GDM1 (cell line): ENCODE results near the gene FHOD1.

Experiments
- DNase-seq: peaks from one replicate; lab custom pipeline; 2025; lab: John Stamatoyannopoulos, UW

Gene FHOD1

DNA sequence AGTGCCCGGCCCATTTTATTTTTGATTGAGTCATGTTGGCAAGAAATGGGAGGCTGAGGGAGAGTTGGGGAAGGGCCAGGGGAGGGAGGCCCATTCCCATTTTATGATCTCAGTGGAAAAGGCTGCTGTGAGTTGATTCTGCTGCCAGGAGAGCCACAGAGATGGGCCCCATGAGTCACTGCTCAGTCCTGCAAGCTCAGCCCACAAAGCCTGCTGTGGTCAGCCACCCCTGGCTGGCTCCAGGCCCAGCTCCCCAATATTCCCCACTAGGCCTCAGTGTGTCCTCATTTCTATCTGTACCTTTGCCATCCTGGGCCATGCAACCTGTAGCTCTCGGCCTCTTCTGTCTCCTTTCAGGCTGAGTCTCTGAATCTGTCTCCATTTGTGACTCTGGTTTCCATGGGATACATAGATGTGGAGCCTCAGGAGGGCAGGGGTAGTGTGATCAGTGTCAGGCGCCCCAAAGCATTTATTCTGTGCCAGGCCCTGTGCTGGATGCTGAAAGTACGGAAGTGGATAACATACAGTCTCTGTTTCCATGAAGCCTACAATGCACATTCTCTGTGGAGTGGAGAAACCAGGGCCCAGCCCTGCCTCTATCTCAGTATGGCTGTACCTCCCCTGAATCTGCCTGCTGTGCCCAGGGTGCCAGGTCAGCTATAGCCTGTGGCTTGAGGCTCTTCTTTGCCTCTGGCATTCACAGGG lies 30.2 kb upstream of the FHOD1 start:
- DNase-seq = no peak

DNA sequence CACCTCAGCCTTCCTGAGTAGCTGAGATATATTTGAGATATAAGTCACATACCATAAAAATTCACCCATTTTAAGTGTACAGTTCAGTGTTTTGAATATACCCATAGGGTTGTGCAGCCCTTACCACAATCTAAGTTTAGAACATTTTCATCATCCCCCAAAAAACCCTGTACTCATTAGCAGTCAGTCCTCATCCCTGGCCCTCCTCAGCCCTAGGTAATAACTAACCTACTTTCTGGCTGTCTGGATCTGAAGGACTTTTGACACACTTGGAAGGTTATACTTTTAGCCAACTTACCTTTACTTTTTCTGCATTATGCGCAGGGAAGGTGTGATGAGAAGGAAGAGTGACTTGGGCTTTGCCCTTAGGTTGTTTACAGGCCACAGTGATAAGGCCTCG lies 28.0 kb upstream of the FHOD1 start:
- no peak for DNase-seq

DNA sequence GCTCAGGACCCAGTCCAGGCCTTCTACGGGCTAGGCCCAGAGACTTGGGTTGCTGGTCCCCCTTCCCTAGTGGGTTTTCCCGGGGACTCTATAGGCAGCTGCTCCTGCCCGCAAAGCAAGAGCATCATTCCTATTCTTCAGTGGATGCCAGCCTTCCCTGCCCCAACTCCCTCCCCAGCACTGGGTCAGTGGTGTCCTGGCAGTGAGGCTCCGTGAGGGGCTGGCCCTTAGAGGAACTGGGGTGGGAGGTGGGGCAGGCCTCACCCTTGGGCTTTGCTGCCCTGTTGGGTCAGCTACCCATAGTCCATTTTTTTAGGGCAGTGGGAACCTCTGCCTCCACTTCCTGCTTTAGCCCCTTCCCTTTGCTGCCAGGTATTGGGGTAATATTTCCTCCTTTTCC lies 24.2 kb upstream of the FHOD1 start:
- DNase-seq = no peak

DNA sequence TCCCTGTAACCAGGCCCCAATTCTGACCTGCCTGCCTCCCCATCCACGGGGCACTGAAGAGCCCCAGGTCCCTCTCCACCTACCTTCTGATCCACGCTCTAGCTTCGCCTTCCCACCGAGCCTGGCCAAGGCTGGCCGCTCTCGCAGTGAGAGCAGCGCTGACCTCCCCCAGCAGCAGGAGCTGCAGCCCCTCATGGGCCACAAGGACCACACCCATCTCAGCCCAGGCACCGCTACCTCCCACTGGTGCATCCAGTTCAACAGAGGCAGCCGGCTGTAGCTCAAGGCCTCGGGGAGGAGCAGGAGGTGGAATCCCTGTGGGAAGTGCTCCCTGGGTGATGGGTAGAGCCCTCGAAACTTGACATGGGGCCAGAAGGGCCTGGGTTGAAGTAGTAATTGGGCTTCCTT lies 23.7 kb upstream of the FHOD1 start:
- DNase-seq = no peak

DNA sequence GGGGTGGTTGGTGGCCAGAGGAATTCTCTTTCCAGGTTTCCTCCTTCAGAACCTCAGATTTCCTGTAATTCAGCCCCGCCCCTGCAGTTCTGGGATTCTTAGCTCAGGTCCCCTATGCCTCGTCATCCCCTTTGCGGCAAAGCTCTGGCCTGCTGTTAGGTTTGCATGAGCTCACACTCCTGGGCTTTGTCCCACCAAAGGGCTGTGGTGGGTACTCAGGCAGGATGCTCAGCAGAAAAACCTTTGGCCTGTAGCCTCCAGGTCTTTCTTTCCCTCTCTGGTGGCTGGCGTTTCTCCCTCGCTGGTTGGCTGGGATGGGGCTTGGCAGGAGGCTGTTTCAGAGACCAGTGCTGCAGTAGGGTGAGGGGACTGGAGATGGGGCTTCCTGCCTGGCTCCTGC lies 22.5 kb upstream of the FHOD1 start:
- no peak for DNase-seq

DNA sequence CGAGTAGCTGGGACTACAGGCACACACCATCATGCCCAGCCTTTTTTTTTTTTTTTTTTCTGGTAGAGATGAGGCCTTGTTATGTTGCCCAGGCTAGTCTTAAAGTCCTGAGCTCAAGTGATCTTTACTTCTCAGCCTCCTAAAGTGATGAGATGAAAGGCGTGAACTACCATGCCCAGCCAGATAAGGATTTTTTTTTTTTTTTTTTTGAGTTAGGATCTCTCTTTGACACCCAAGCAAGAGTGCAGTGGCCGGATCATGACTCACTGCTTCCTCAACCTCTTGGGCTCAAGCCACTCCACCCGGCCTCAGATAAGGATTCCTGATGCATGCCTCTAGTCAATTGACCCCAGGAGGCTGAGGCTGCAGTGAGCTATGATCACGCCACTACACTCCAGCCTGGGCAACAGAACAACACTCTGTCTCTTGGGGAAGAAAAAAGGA lies 20.9 kb upstream of the FHOD1 start:
- no peak for DNase-seq

DNA sequence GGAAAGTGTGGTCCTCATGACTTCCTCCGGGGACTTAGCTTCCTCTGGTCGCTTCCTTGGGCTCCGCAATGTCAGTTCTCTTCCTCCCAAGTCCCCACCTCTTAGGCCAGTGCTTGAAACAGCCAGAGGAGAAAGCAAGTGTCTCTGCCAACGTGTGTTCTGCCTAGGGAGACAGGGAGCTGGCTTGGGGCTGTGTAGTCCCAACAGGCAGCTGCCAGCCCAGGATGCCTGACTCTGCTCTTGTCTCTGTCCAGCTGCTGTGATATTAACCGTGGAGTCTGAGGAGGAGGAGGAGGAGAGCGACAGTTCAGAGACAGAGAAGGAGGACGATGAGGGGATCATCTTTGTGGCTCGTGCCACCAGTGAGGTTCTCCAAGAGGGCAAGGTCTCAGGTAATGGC lies 18.6 kb upstream of the FHOD1 start:
- no peak for DNase-seq

DNA sequence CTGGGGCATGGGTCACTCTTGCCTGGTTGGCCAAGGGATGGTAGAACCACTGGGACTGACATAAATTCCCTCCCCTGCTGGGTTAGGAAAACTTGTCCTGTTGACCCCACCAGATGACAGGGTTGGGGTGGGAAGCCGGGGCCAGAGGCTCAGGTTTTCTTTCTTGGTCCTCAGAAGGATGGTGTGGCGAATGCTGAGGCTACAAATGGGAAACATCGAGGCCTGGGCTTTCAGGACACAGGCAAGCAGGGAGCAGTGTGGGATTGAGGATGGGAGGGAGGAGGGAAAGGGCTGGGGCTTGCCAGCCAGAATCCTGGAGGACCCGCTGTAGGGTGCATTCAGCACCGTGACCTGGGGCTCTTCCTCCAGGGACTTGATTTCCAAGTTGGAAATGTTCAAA lies 17.6 kb upstream of the FHOD1 start:
- DNase-seq = no peak

DNA sequence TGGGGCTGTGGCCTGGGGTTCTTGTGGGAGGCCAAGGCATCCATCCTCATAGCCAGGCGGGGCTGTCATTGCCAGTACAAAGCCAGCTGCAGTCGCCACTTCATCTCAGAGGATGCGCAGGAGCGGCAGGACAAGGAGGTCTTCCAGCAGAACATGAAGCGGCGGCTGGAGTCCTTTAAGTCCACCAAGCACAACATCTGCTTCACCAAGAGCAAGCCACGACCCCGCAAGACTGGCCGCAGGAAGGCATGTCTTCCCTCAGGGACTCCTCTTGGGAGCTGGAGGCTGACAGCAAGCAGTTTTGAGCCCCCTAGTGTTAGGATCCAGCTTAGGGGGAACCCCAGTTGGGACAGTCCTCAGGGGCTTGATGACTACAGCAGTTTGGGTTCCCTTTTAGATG lies 17.0 kb upstream of the FHOD1 start:
- DNase-seq = no peak

DNA sequence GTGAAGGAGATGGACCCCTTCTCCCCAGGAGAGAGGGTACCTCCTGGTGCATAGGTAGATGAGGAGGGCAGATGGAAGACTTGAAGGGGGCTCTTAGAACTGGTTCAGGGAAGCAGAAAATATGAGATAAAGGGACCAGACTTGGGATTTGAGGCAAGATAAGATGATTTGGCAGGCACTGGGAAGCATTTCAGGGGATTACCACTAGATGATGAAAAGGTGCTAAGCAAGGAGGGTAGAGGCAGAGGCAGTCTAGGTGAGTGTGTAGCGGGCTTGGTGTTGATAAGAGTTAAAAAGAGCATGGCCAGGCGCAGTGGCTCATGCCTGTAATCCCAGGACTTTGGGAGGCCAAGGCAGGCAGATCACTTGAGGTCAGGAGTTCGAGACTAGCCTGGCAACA lies 15.9 kb upstream of the FHOD1 start:
- DNase-seq = no peak

DNA sequence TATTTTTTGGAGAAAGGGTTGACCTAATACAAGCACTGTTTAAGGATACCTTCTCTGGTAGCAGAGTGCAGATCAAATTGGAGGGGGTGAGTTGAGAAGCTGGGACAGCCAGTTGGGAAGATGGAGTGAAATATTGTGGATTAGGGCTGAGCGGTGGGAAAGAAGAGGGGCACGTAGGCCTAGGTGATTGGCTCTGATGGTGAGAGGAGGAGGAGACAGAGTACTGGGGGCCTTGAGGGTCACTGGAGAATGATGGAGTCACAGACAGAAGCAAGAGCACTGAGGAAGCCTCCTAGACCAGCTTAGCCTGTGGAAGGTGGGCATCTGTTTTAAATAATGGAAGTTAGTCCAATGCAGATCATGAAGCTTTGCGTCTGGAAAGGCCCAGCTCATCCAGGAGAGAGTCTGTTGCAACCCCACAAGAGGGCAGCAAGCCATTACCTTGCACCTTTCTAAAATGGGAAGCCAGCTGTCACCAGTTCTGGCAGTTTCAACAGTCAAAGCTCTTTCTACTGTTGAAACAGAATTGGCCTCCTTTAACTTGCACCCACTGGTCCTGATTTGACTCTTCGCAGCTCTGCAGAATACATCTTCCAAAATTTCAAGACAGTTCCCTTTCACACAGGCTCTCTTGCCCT lies 13.3 kb upstream of the FHOD1 start:
- peak; percentile 1 for DNase-seq

DNA sequence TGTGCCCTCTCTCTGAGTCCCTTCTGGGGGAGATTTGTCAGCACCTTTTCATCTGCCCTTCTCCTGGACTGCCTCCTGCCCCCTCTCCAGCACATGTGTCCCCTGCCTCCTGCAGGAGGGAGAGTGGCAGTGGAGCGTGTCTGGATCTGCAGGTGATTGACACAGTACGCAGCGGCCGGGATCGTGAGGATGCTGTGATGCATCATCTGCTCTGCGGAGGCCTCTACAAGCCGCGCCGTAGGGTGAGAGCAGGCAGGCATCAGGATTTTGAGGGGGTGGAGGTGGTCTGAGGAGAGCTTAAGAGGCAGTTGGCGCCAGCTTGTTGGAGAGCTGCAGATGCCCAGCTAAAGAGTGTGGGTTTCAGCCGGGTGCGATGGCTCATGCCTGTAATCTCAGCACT lies 12.4 kb upstream of the FHOD1 start:
- DNase-seq = no peak

DNA sequence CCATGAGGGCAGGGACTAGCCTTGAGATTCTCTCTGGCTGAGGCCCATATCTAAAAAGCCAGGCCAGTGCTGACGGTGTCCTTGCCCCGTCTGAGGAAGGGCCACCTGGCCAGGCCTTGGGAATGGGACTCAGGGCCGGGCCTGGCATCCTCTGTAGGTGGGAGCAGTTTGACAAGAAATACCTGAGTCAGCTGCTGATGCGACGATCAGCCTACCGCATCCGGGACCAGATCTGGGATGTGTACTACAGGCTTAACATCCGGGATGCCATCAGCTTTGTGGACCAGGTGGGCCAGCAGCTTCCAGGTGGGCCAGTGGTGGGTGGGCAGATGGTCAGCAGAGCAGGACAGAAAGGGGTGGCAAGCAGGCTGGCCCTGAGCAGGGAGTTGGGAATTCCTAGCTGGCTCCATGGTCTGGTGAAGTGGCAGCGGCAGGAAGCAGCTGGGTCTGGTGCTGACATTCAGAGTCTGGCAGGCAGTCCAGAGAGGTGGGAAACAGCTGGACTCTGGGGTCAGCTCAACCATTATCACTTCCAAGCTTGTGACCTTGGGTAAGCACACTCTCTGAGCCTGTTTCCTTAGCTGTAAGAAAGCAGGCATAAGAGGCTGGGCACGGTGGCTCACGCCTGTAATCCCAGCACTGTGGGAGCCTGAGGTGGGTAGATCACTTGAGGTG lies 11.0 kb upstream of the FHOD1 start:
- no peak for DNase-seq

DNA sequence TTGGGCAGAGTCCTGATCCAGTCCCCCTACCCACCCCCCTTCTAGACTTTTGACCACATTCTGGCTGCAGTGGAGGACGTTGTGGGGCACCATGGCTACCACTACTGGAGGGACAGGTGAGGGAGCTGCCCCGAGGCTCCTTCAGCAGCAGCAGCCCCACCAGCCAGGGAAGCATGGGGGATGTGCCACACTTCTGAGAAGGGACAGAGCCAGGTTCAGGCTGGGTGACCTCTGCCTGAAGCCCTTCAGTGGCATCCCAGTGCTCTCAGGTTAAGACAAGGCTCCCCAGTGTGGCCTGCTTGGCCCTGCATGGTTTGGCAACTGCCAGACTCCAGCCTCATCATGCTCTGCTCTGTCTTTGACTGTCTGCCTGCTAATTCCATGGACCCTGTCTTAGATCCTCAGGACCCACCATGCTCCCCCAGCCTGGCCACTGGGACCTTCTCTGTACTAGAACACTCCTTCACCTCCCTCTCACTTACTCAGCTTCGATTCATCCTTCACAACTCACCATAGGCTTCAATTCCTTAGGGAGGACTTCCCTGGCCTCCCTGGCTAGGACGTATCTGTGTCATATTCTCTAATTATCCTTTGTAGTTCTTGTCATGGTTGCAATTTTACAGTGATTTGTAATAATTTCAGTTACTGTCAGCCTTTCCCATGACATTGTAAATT lies 10.3 kb upstream of the FHOD1 start:
- no peak for DNase-seq

DNA sequence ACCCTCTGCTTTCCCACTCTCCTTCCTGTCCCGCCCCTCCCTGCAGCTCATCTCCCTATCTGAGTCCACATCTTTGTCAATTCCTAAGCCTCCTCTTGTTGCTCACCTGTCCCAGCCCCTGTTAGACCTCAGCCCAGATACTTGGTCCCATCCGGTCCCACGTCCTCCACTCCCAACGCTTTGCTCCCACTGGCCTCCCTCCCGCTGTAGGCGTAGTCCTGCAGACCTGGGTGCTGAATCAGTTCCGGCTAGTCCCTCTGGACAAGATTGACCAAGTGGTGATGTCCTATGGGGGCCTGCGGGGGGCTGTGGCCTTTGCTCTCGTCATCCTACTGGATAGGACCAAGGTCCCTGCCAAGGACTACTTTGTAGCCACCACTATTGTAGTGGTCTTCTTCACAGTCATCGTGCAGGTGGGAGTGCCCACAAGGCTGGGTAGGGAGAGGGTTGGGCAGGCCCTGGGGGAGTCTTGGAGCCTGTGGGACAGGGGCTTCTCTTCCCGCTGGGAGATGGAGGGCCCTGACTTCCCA lies 9.5 kb upstream of the FHOD1 start:
- no peak for DNase-seq

DNA sequence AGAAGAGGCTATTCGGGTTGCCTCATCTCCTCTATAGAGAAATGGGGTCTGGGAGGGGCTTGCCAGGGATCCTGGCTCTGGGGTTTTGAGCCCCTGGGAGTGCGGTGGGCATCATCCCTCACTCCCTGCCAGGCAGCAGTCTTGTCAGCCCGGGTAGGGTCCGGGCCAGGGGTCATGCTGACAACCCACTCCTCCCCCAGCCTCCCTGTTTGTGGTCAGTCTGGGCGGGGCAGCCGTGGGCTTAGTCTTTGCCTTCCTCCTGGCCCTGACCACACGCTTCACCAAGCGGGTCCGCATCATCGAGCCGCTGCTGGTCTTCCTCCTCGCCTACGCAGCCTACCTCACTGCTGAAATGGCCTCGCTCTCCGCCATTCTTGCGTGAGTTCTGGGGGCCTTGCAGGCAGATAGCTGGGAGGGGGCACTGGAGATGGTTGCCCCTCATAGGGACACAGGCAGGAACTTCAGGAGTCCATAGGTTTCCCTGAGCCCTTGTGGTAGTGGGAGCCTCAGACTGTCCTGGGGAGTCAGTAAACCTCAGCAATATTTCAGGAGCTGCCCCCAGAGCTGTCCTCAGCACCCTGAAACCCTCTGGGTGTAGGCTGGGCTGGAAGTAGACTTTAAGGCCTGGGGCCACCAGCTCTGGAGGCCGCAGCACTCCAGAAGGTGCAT lies 8.4 kb upstream of the FHOD1 start:
- no peak for DNase-seq

DNA sequence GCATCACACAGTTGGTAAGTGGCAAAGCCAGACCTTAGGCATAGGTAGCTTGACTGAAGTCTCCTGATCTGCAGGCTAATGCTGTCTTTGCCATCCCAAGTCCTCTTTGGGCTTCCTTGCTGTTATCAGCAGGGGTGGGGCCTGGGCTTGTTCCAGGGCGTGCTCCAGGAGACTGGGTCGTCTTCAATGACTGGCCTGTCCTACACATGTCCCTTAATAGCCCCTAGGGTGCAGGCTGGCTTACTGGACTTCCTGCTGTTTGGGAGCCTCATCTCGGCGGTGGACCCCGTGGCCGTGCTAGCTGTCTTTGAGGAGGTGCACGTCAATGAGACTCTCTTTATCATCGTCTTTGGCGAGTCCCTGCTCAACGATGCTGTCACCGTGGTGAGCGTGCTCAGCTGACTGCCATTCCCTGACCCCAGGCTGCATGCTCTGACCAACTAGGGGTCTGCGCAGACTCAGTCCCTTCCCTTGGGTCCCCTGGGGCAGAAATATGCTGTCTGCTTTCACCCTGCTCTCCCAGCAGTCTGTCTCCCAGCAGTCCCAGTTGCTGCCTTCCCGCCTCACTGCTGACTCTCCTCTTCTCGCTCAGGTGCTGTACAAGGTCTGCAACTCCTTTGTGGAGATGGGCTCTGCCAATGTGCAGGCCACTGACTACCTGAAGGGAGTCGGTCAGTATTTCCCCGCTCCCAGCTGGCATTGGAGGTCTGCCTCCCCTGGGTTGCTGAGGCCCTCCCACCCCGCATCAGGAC lies 7.7 kb upstream of the FHOD1 start:
- no peak for DNase-seq

DNA sequence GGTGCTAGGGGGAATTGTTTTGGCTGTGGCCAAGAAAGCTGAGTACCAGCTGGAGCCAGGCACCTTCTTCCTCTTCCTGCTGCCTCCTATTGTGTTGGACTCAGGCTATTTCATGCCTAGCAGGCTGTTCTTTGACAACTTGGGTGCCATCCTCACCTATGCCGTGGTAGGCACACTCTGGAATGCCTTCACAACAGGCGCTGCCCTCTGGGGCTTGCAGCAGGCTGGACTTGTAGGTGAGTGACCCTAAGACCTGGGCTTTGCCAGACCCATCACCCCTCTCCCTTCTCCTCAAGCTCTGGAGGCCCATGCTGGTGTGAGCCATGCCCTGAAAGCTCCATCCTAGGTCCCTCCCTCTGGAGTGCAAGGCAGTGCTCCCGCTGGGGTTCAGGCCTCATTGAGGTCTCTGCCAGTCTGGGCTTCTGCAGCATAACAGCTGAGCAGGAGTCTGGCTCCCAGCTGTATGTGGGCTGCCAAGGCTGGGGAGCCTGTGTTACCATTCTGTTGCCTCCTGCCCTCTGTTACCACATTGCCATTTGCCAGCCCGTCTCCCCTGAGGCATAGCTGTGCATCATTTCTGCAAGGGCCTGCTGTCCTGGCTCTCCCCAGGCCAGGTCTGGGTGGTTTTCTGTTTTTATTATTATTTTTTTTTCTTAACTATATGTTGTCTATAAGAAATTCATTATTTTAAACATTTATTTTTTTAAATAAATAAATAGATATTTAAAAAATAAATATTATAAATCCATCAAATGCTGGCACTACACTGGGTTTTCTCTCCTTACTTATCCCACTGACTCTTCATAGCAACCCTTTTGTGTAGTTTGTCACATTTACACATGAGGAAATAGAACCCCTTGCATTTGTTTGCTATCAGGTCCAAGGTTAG lies 5.6 kb upstream of the FHOD1 start:
- DNase-seq = no peak

DNA sequence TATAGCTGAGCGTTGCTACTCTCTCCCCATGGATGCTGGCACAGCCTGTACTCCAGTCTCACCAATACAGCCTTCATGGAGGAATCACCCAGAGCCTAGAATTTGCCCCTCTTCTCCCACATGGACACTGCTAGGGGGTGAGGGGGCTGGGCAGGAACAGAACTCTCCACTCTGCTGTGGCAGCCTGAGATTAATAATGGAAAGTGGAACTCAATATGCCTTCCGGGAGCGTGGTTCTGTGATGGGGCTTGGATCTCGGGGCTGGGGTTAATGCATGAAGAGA lies 2.7 kb upstream of the FHOD1 start:
- no peak for DNase-seq

DNA sequence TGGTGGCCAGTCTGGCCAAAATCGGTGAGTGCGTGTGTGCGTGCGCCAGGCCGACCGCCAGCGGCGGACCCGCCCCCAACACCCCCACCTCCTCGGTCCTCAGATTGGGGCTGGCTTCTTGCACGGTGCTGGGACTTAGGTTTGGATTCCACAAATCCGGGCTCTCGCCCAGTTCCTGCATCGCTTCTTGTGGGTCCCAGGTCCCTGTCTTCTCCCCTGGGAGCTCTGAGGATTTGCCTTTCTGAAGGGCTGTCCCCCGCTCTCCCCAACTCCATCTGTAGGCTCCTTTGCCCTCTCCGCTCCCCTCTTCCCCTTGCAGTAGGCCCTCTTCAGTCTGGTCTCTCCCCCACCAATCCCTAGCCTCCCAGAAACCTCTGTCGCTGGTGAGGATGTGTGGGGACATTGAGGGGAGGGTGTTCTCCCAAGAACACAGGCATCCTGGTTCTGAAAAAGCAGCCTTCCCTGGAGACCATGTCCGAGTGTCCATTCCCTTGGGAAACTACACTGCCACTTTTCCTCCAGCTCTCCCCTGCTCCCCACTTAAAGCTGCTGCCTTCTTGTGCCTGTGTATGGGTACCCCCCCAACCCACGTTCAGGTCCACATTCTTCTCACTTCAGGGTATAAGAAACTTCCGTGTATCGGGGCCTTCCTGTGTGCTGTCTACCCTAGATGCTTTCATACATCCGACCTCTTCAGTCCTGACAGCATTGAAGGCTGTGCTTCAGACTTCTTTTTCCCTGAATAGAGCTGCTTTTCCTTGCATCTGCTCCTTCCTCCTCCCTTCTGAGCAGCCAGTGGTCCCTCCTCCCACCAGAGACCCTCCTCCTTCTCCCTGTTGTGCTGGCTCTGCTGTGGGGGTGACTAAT lies 2.1 kb upstream of the FHOD1 start:
- DNase-seq = no peak
